CD4-positive, alpha-beta T cell treated with Interferon alpha-2 for 1 hour (primary cell): ENCODE results near the gene GLYR1.
A peak's percentile ranks its signal among the peaks of the same experiment; 100 is the strongest.
"Not testable (repeated sequence)": the region's sequence is repeated elsewhere in the genome, so short reads cannot be mapped to it uniquely, and the experiment has no call there.

ENCODE experiments used
- DNase-seq, 2 donors: peaks; one replicate each; pipeline ENCODE4 v3.0.0-alpha.2; 2020 to 2022

Gene GLYR1

GRCh38 chr16:4846901-4847773, at the start of gene GLYR1, which contains the start of gene UBN1:
TSS of gene GLYR1 (minus strand) at chr16:4847288. CDS start at chr16:4847265, 23 bp downstream.
TSS of gene UBN1 (plus strand) at chr16:4847481. CDS start at chr16:4852918, 5,437 bp downstream.
- DNase-seq = peak; percentile 98 to 99

- DNase-seq = not testable (repeated sequence)
Observed at GRCh38 chr16:4896761-4897160, 49.7 kb upstream of the GLYR1 start.

GRCh38 chr16:4895366-4895765, 48.3 kb upstream of the GLYR1 start:
- DNase-seq = no peak

- DNase-seq = no peak
Observed at GRCh38 chr16:4894276-4895150, 47.4 kb upstream of the GLYR1 start.

GRCh38 chr16:4893103-4893862, 46.2 kb upstream of the GLYR1 start:
- no peak for DNase-seq

GRCh38 chr16:4892361-4893102, 45.4 kb upstream of the GLYR1 start:
- DNase-seq = no peak

GRCh38 chr16:4891886-4892216, 44.8 kb upstream of the GLYR1 start:
- DNase-seq = no peak

GRCh38 chr16:4891097-4891885, 44.2 kb upstream of the GLYR1 start:
- no peak for DNase-seq

GRCh38 chr16:4890686-4891085, 43.6 kb upstream of the GLYR1 start:
- no peak for DNase-seq

GRCh38 chr16:4890026-4890425, 42.9 kb upstream of the GLYR1 start:
- DNase-seq = no peak

GRCh38 chr16:4888428-4889135, 41.5 kb upstream of the GLYR1 start:
- no peak for DNase-seq

- no peak for DNase-seq
Observed at GRCh38 chr16:4886151-4886550, 39.1 kb upstream of the GLYR1 start.

- DNase-seq = no peak
Observed at GRCh38 chr16:4884972-4885874, 38.1 kb upstream of the GLYR1 start.

GRCh38 chr16:4884209-4884608, 37.1 kb upstream of the GLYR1 start:
- no peak for DNase-seq

GRCh38 chr16:4883501-4883900, 36.4 kb upstream of the GLYR1 start:
- no peak for DNase-seq

- no peak for DNase-seq
Observed at GRCh38 chr16:4882633-4883285, 35.7 kb upstream of the GLYR1 start.

GRCh38 chr16:4882000-4882632, 35.0 kb upstream of the GLYR1 start:
- no peak for DNase-seq

GRCh38 chr16:4880006-4880580, 33.0 kb upstream of the GLYR1 start:
- no peak for DNase-seq
